Lower leg skin (tissue), 4 donors: ENCODE data around the gene HMCN2. TPM values are rescaled to one million over a fixed set of nuclear protein-coding genes. Genes with fewer than 3 reads are reported as not detected.

Experiments used
- DNase-seq, 2 donors: peaks; one replicate each; pipeline ENCODE4 v3.0.0-alpha.2; 2019; ENCODE audit warnings: low spot score in 2 of 2
- H3K4me3 ChIP-seq: fragments of 200-600 bp; sonication (generic); 2 replicates; pipeline ENCODE4 v1.5.1; 2017; ENCODE audit warnings: mild to moderate bottlenecking, low read depth; ENCODE audit not compliant: poor library complexity, severe bottlenecking
- POLR2A ChIP-seq, 2 donors: fragments of 450-650 bp; IDR thresholded peaks; one replicate each; pipeline ENCODE4 v1.6.1; 2016 to 2017; ENCODE audit warnings: antibody characterized with exemption in 2 of 2, mild to moderate bottlenecking in 1 of 2, moderate library complexity in 1 of 2
- WGBS, 2 donors: methylation state at CpG; one replicate each; pipeline ENCODE4 v1.1.5; 2018; 5-methylcytosine and 5-hydroxymethylcytosine counted together
- intact Hi-C: fragments of 100-400 bp; cut with DNase I; formaldehyde crosslinking; loops from one replicate; pipeline ENCODE4 v1.15.0; 2023; ENCODE audit warnings: low total_unique reads
- total RNA-seq, 4 donors: library from RNA; depleted of rRNA; stranded (reverse); fragments of >200 nt; gene quantifications; one replicate each; pipeline ENCODE4 v1.1.0, GENCODE V29; 2016
- TF ChIP-seq, protein P1 (sequence below), 3 donors: fragments of 450-650 bp; IDR thresholded peaks; one replicate each; pipeline ENCODE4 v1.5.1; 2016; ENCODE audit warnings: antibody characterized with exemption in 3 of 3, mild to moderate bottlenecking in 3 of 3, moderate library complexity in 2 of 3

HMCN2 gene
- total RNA-seq, 4 donors from 2014 or later: 1.9 to 4.3 (median 3.0) TPM

DNA sequence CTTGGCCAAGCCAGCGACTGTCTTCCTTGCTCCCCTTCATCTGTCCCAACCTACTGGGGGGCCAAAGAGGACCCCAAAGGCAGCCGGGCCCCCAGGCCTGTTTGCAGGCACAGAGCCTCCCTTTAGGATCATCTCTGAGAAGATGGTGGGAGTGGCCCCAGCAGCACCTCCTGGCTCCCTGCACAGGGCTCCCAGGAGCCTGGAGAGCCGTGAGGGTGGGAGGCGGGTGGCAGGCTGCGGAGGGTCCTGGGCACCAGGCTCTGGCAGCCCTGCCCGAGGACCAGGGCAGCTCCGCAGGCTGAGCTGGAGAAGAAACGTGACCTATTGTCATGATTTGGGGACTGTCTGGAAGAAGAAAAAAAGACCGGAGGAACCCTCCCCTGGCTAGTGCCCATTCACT, 212.6 kb downstream of the HMCN2 start:
- no peak overlapping the region for H3K4me3 ChIP-seq
- no peak for DNase-seq
- 86 to 95% methylated on average over 9 of the region's 9 CpGs for WGBS, 2 donors
- intact Hi-C loops: no loop called here
- no peak for TF ChIP-seq POLR2A (IDR thresholded peaks at IDR 0.05)
- TF ChIP-seq, protein P1, sequence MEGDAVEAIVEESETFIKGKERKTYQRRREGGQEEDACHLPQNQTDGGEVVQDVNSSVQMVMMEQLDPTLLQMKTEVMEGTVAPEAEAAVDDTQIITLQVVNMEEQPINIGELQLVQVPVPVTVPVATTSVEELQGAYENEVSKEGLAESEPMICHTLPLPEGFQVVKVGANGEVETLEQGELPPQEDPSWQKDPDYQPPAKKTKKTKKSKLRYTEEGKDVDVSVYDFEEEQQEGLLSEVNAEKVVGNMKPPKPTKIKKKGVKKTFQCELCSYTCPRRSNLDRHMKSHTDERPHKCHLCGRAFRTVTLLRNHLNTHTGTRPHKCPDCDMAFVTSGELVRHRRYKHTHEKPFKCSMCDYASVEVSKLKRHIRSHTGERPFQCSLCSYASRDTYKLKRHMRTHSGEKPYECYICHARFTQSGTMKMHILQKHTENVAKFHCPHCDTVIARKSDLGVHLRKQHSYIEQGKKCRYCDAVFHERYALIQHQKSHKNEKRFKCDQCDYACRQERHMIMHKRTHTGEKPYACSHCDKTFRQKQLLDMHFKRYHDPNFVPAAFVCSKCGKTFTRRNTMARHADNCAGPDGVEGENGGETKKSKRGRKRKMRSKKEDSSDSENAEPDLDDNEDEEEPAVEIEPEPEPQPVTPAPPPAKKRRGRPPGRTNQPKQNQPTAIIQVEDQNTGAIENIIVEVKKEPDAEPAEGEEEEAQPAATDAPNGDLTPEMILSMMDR (IDR thresholded peaks at IDR 0.05): no peak

DNA sequence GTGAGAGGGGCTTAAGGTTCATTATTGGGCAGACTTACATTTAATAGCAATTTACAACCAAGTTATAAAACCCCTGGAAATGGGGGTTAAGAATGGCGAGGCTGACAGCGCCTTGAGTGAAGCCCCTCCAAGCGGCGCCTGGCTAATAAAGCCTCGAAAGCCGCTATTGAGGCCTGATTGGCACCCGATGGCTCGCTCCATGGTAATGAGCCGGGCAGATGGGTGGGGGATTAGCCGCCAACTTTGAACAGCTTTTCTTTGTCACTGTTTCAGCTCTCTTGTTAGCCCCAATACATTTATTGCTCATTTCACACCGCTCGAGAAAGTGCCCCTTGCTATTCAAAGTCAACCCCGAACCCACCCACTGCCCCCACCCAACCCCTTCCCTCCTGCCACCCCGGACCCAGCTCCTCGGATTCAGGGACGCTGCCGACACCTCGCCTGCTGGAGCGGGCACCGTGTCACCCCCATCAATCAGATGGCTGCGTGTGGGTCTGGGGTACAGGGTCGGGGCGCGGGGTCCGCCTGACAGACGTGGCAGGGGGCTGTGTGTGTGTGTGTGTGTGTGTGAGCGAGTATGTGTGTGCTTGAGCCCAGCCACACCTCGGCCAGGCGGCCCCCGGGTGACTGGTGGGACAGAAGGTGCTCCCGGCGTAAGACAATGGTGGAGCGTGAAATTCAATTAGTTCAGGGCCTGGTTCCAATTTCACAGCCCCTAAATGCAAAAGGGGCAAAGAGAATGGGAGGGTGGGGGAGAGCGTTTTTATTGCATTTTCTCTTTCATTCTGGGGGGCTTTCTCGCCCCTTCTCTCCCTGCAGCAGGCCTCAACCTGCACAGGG, 213.4 kb downstream of the HMCN2 start:
- intact Hi-C loops: no loop called here
- TF ChIP-seq, protein P1 (IDR thresholded peaks at IDR 0.05): no peak
- TF ChIP-seq POLR2A (IDR thresholded peaks at IDR 0.05): no peak
- WGBS, 2 donors: 81 to 82% methylated on average over 34 to 35 of the region's 35 CpGs
- DNase-seq: no peak
- H3K4me3 ChIP-seq: no peak overlapping the region

DNA sequence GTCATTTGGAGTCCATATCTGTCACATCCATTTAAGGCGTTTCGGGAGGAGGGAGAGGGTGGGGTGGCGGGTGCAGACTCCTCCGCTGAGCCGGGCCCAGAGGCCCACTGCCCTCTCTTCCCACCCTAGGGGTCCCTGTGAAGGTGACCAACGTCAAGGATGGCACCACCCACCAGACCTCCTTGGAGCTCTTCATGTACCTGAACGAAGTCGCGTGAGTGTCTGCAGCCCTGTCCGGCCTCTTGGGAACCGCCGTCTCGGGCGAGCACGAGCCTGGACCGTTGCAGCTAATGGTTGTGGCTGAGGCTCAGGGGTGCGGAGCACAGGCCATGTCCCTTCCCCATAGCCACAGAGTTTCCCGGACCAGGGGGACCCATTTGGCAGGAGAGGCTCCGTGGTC, 214.0 kb downstream of the HMCN2 start:
- DNase-seq: no peak

DNA sequence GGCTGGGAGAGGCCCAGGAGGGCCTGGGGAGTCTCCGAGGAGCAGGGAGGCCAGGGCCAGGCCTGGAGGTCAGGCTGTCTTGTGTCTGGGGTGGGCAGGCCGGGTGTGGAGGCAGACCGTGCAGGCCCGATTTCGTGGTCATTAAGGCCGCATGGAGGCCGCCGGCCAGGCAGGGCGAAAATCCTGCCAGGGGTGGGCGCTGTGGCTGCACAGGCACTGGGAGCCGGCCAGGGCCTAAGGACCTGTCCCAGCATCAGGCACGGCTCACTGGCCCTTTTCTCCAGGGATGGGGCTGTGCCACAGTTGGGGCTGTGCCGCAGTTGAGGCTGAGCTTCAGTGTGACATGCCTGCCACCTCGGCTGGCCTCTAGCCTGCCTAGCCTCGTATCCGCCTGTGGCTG, 215.1 kb downstream of the HMCN2 start:
- no peak overlapping the region for H3K4me3 ChIP-seq
- intact Hi-C loops: no loop called here
- TF ChIP-seq, protein P1 (IDR thresholded peaks at IDR 0.05): no peak
- TF ChIP-seq POLR2A (IDR thresholded peaks at IDR 0.05): no peak
- no peak for DNase-seq
- 81 to 83% methylated on average over 13 to 15 of the region's 16 CpGs for WGBS, 2 donors

More for the DNA sequence above, 214.0 kb downstream of the HMCN2 start:
- TF ChIP-seq, protein P1 (IDR thresholded peaks at IDR 0.05): no peak
- TF ChIP-seq POLR2A (IDR thresholded peaks at IDR 0.05): no peak
- WGBS, 2 donors: 85 to 91% methylated on average over 16 to 19 of the region's 19 CpGs
- no peak overlapping the region for H3K4me3 ChIP-seq
- intact Hi-C loops: no loop called here

DNA sequence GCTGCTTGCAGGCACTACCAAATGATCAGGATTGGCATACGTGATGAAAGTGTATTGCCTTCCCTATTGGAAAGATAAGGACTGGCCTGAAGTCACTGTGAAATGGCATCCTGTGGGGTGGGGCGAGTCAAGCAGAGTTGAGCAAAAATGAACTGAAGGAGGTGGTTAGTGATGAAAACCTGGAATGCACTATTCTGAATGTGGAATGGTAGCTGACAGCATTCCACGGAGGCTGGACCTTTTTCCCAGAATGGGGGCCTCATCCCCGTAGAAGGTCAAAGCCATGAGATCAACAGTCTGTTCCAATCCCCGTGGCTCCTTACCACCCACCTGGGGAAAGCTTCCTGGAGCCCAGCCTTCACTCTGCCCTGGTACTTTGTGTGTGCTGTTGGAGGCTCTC, 216.9 kb downstream of the HMCN2 start:
- 72 to 76% methylated on average over 5 of the region's 5 CpGs for WGBS, 2 donors
- DNase-seq: no peak
- TF ChIP-seq POLR2A (IDR thresholded peaks at IDR 0.05): no peak
- TF ChIP-seq, protein P1 (IDR thresholded peaks at IDR 0.05): no peak
- intact Hi-C loops: no loop called here
- no peak overlapping the region for H3K4me3 ChIP-seq
